ENCODE measurements around the gene NR2C2. TPM values are rescaled to one million over a fixed set of nuclear protein-coding genes. Genes with fewer than 3 reads are reported as not detected.

NR2C2 gene
- total and polyA plus RNA-seq, 9 of the 15 experiments (the other 6 are each of a cell fraction or from before 2014, with no cell fraction given): 6.1 to 33.0 (median 14.6) TPM

- no peak for TF ChIP-seq E2F8 (IDR thresholded peaks at IDR 0.05; ENCODE audit: low read depth, partially characterized antibody)
- TF ChIP-seq ZNF184 (CRISPR knock-in tag; IDR thresholded peaks at IDR 0.05): no peak
- TF ChIP-seq, protein P1, sequence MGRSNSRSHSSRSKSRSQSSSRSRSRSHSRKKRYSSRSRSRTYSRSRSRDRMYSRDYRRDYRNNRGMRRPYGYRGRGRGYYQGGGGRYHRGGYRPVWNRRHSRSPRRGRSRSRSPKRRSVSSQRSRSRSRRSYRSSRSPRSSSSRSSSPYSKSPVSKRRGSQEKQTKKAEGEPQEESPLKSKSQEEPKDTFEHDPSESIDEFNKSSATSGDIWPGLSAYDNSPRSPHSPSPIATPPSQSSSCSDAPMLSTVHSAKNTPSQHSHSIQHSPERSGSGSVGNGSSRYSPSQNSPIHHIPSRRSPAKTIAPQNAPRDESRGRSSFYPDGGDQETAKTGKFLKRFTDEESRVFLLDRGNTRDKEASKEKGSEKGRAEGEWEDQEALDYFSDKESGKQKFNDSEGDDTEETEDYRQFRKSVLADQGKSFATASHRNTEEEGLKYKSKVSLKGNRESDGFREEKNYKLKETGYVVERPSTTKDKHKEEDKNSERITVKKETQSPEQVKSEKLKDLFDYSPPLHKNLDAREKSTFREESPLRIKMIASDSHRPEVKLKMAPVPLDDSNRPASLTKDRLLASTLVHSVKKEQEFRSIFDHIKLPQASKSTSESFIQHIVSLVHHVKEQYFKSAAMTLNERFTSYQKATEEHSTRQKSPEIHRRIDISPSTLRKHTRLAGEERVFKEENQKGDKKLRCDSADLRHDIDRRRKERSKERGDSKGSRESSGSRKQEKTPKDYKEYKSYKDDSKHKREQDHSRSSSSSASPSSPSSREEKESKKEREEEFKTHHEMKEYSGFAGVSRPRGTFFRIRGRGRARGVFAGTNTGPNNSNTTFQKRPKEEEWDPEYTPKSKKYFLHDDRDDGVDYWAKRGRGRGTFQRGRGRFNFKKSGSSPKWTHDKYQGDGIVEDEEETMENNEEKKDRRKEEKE (IDR thresholded peaks at IDR 0.05; ENCODE audit: borderline replicate concordance in 1 of 2, control insufficient read depth in 1 of 2, low read depth in 2 of 2, low read length in 1 of 2): no peak
- TF ChIP-seq ZNF644 (tag; IDR thresholded peaks at IDR 0.05; ENCODE audit: low read depth): no peak
- TF ChIP-seq CC2D1A (IDR thresholded peaks at IDR 0.05): no peak
- no peak for TF ChIP-seq U2AF2 (optimal IDR thresholded peaks at IDR 0.05; ENCODE audit: low read depth, low read length)
- TF ChIP-seq KHSRP (IDR thresholded peaks at IDR 0.05): no peak
- TF ChIP-seq KDM4B (IDR thresholded peaks at IDR 0.05; ENCODE audit: borderline replicate concordance in 2 of 2, low read depth in 1 of 2): no peak
- no peak for TF ChIP-seq STAG1 (CRISPR knock-in tag; IDR thresholded peaks at IDR 0.05; ENCODE audit: borderline replicate concordance)
- TF ChIP-seq BCOR (IDR thresholded peaks at IDR 0.05): no peak
- TF ChIP-seq MCM2 (IDR thresholded peaks at IDR 0.05; ENCODE audit: low read depth): no peak
- no peak for TF ChIP-seq TARDBP (IDR thresholded peaks at IDR 0.05)
- TF ChIP-seq ZBED1 (IDR thresholded peaks at IDR 0.05): no peak
- no peak for TF ChIP-seq ZNF764 (CRISPR knock-in tag; IDR thresholded peaks at IDR 0.05; ENCODE audit: low read depth)
- TF ChIP-seq ZBTB8A (IDR thresholded peaks at IDR 0.05; ENCODE audit: partially characterized antibody): no peak
- TF ChIP-seq XRCC4 (IDR thresholded peaks at IDR 0.05; ENCODE audit: extremely low read depth, insufficient read depth, insufficient read length): no peak
- TF ChIP-seq IRF2 (CRISPR knock-in tag; IDR thresholded peaks at IDR 0.05): no peak
- TF ChIP-seq TCFL5 (CRISPR knock-in tag; conservative IDR thresholded peaks at IDR 0.05): no peak
- TF ChIP-seq SIN3A (IDR thresholded peaks at IDR 0.05; ENCODE audit: borderline replicate concordance in 2 of 2, control insufficient read depth in 1 of 2, low read depth in 2 of 2, low read length in 2 of 2): peak in 1 of 2 experiments; percentile 87; a peak in 3 of 4 replicates
- no peak for TF ChIP-seq HMG20A (CRISPR knock-in tag; conservative IDR thresholded peaks at IDR 0.05)
- no peak for TF ChIP-seq ZEB2 (IDR thresholded peaks at IDR 0.05)
- TF ChIP-seq RFX5 (IDR thresholded peaks at IDR 0.05; ENCODE audit: low read depth, low read length): no peak
- TF ChIP-seq, protein P2, sequence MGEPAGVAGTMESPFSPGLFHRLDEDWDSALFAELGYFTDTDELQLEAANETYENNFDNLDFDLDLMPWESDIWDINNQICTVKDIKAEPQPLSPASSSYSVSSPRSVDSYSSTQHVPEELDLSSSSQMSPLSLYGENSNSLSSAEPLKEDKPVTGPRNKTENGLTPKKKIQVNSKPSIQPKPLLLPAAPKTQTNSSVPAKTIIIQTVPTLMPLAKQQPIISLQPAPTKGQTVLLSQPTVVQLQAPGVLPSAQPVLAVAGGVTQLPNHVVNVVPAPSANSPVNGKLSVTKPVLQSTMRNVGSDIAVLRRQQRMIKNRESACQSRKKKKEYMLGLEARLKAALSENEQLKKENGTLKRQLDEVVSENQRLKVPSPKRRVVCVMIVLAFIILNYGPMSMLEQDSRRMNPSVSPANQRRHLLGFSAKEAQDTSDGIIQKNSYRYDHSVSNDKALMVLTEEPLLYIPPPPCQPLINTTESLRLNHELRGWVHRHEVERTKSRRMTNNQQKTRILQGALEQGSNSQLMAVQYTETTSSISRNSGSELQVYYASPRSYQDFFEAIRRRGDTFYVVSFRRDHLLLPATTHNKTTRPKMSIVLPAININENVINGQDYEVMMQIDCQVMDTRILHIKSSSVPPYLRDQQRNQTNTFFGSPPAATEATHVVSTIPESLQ (CRISPR knock-in tag; IDR thresholded peaks at IDR 0.05): 0 out of 2 replicates have a peak, but pooled peaks have one; percentile 33
- TF ChIP-seq IFI16 (CRISPR knock-in tag; IDR thresholded peaks at IDR 0.05): no peak
Observed at GRCh38 chr3:14948609-14949038, 1.2 kb downstream of the NR2C2 start (continued).
